BJ (cell line): ENCODE results near the gene TAF3. TPM values are rescaled to one million over a fixed set of nuclear protein-coding genes. Genes with fewer than 3 reads are reported as not detected.

Source experiments
- CTCF ChIA-PET: fragments of 350-600 bp; formaldehyde crosslinking; extraction: SDS; loops from one replicate; lab custom pipeline; 2021; ENCODE audit warnings: antibody characterized with exemption, inconsistent platforms; lab: Yijun Ruan, JAX
- POLR2A ChIA-PET: fragments of 300-600 bp; sonication (Branson Sonifier 250); formaldehyde crosslinking; extraction: SDS; loops from one replicate; lab custom pipeline; 2021; ENCODE audit warnings: antibody characterized with exemption; lab: Charles Lee
- DNase-seq: peaks from one replicate; pipeline ENCODE4 v3.0.0-alpha.2; 2011; ENCODE audit warnings: low read depth
- H3K27me3 ChIP-seq: 2 replicates; pipeline ENCODE4 v1.6.0; 2011; ENCODE audit warnings: low read length; ENCODE audit not compliant: control insufficient read depth, insufficient read depth
- H3K36me3 ChIP-seq: 2 replicates; pipeline ENCODE4 v1.5.1; 2011; ENCODE audit warnings: low read length; ENCODE audit not compliant: control insufficient read depth, insufficient read depth
- H3K4me3 ChIP-seq: 2 replicates; pipeline ENCODE4 v1.5.1; 2011; ENCODE audit warnings: low read depth, mild to moderate bottlenecking, control low read depth, low read length
- CTCF ChIP-seq: IDR thresholded peaks from 2 replicates; pipeline ENCODE4 v1.5.1; 2011; ENCODE audit warnings: low read depth, mild to moderate bottlenecking, control low read depth, inconsistent platforms, low read length, moderate library complexity; ENCODE audit not compliant: insufficient read depth
- polyA plus RNA-seq: library from polyadenylated mRNA; depleted of rRNA; stranded (reverse); fragments of >200 nt; gene quantifications from 2 replicates; pipeline ENCODE4 v1.2.3, GENCODE V29; 2011

Gene TAF3
- polyA plus RNA-seq, 1 experiment = 1.8 TPM

- ChIA-PET CTCF (interaction anchor here (0.7 to 1.4 kb wide), 2 partner anchors 14 to 183 kb away, joined by 3 read pairs; no protein-coding TSS in a partner anchor), POLR2A (no interaction called here)
- TF ChIP-seq CTCF = peak; percentile 35; the same call in 1 of the 2 replicates
- no peaks in the 10 kb centered on the region for H3K36me3 ChIP-seq
- no peak overlapping the region for H3K4me3 ChIP-seq
- DNase-seq = no peak
- no peaks in the 10 kb centered on the region for H3K27me3 ChIP-seq
These were observed 8.7 kb downstream of the TAF3 start for GRCh38 chr10:7826971-7827370.

- no peaks in the 10 kb centered on the region for H3K36me3 ChIP-seq
- CTCF ChIA-PET = no interaction called here
- POLR2A ChIA-PET = no interaction called here
- H3K4me3 ChIP-seq = no peak overlapping the region
- no peak for TF ChIP-seq CTCF
- H3K27me3 ChIP-seq = no peaks in the 10 kb centered on the region
- DNase-seq = no peak
These were observed 11.1 kb downstream of the TAF3 start for GRCh38 chr10:7829289-7829834.

- ChIA-PET POLR2A (no interaction called here), CTCF (interaction anchor here (1.2 kb wide), 1 partner anchor 13 kb away, joined by 3 read pairs; no protein-coding TSS in a partner anchor)
- DNase-seq = no peak
- H3K36me3 ChIP-seq = no peaks in the 10 kb centered on the region
- H3K4me3 ChIP-seq = no peak overlapping the region
- no peak for TF ChIP-seq CTCF
- no peaks in the 10 kb centered on the region for H3K27me3 ChIP-seq
These were observed 13.8 kb downstream of the TAF3 start for GRCh38 chr10:7832060-7832459.

GRCh38 chr10:7833210-7833609 is 14.9 kb downstream of the TAF3 start:
- Histone ChIP-seq H3K36me3 (no peaks in the 10 kb centered on the region), H3K27me3 (no peaks in the 10 kb centered on the region), H3K4me3 (no peak overlapping the region)
- ChIA-PET CTCF (no interaction called here), POLR2A (no interaction called here)
- TF ChIP-seq CTCF = no peak
- no peak for DNase-seq

GRCh38 chr10:7834262-7834661 is 16.0 kb downstream of the TAF3 start:
- Histone ChIP-seq H3K4me3 (no peak overlapping the region), H3K27me3 (no peaks in the 10 kb centered on the region), H3K36me3 (no peaks in the 10 kb centered on the region)
- ChIA-PET CTCF (no interaction called here), POLR2A (no interaction called here)
- TF ChIP-seq CTCF = no peak
- DNase-seq = no peak
